Ectodermal cell (in vitro differentiated cells): ENCODE measurements around the gene KLHL2.
A peak's percentile ranks its signal among the peaks of the same experiment; 100 is the strongest.

ENCODE experiments used
- H3K27ac ChIP-seq: 2 replicates; pipeline ENCODE4 v1.7.0; 2013; ENCODE audit warnings: mild to moderate bottlenecking, low read depth, low read length; ENCODE audit not compliant: insufficient read depth, poor library complexity, severe bottlenecking
- H3K27me3 ChIP-seq: 2 replicates; pipeline ENCODE4 v1.7.0; 2013; ENCODE audit warnings: mild to moderate bottlenecking, low read length; ENCODE audit not compliant: insufficient read depth, control insufficient read depth, poor library complexity, severe bottlenecking
- H3K36me3 ChIP-seq: one replicate; pipeline ENCODE4 v1.7.0; 2013; ENCODE audit warnings: low read length; ENCODE audit not compliant: control insufficient read depth, insufficient read depth
- H3K4me1 ChIP-seq: one replicate; pipeline ENCODE4 v1.7.0; 2013; ENCODE audit warnings: low read length; ENCODE audit not compliant: control insufficient read depth, insufficient read depth
- H3K4me3 ChIP-seq: 2 replicates; pipeline ENCODE4 v1.7.0; 2013; ENCODE audit warnings: low read depth, low read length, control low read depth; ENCODE audit not compliant: insufficient read depth
- H3K9me3 ChIP-seq: 2 replicates; pipeline ENCODE4 v1.7.0; 2013; ENCODE audit warnings: mild to moderate bottlenecking, low read length, moderate library complexity; ENCODE audit not compliant: control insufficient read depth
- WGBS, 2 experiments: methylation state at CpG; one replicate each; pipeline ENCODE4 v1.1.7; 2013; ENCODE audit warnings: missing lambda C conversion rate in 2 of 2; 5-methylcytosine and 5-hydroxymethylcytosine counted together

Gene KLHL2

DNA sequence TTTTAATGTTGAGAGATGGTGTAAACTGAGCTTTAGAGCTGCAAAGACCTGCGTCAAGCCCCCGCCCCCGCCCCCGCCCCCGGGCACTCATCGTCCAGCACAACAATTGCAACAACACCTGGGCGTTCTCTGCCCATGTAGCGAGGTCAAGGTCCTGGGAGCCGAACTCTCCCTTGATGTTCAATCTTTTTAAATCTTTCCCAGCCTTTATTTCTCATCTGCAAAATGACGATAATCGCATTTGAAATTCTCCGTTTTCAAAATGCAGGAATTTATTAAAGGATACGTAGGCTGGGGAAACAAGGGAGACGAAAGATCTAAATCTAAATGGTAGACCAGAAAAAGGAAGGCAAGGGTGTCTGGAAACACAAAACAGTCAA lies 119.5 kb downstream of the KLHL2 start:
- peak overlapping the region; percentile 56 for H3K27ac ChIP-seq
- H3K4me1 ChIP-seq, result peaks cover 10% of the 10 kb centered on the region
- WGBS, 2 experiments, result 2% methylated on average over 14 of the region's 14 CpGs
- H3K4me3 ChIP-seq, result peak overlapping the region; percentile 69
- H3K36me3 ChIP-seq, result no peaks in the 10 kb centered on the region
- H3K9me3 ChIP-seq, result no peaks in the 10 kb centered on the region
- no peaks in the 10 kb centered on the region for H3K27me3 ChIP-seq

DNA sequence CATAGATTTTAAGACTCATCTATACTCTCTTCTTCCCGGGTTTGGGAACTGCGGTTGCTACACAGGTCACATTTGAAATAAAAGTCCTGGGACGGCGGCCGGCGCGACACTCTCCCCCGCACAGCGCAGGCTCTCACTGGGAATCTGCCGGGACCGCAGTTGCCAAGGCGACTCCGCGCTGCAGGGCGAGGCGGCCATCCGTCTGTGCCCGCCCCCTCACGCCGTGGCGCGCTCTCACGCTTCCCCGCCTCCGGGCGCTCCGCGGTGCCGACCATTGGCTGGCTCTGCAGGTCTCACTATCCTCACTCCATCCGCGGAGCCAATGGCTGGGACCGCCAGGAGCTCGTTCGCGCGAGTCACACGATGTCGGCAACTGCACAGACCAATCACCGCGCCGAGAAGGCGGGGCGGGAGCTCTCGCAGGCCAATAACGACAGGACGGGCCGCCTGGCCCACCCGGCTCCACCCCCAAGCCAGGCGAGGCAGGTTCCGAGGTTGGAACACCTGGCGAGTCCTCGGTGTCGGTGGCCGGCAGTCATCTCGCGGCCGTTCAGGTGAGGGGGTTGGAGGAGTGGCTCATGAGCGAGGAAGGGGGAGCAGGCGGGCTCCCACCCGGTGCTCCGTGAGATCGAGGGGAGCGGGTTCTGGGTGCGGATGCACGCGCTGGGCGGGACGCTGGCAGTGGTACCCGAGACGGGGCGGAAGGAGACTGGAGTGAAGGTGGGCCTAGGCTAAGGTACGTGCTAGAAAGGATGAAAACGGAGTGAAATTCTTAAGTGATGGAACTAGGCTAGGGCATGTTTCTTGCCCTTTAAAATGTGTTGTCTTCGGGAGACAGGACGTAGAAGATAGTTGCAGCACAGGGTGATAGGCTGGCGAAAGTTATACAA lies 120.1 kb downstream of the KLHL2 start, which contains the start of gene MSMO1:
Gene MSMO1 (plus strand): TSS at position 459 of the 890 bp plus-strand sequence. CDS start 5,702 bp downstream, outside the sequence.
- 0% methylated on average over 76 of the region's 76 CpGs for WGBS, 2 experiments
- peak within 1 kb of the TSS; percentile 74 for H3K4me3 ChIP-seq

DNA sequence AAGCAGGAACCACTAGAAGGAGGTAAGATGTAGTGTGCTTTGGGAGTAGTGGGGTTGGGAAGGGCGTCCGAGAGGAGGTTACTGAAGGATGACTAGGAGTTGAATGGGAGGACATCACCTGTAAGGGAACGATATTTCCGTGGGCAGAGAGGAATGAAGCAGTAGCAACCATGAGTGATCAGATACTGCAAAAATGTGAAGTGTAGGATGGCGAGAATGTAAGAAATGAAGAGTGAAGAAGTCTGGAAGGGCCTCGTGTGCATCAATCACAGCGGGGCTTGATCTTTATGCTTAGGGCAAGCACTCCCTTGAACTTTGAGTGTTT lies 120.7 kb downstream of the KLHL2 start:
- 0 to 1% methylated on average over 7 of the region's 7 CpGs for WGBS, 2 experiments
- peak overlapping the region; percentile 74 for H3K4me3 ChIP-seq
- H3K4me1 ChIP-seq, result peaks cover 10% of the 10 kb centered on the region
- no peaks in the 10 kb centered on the region for H3K36me3 ChIP-seq
- no peak overlapping the region for H3K27ac ChIP-seq
- H3K9me3 ChIP-seq, result no peaks in the 10 kb centered on the region
- no peaks in the 10 kb centered on the region for H3K27me3 ChIP-seq

More for the DNA sequence above, 120.1 kb downstream of the KLHL2 start, which contains the start of gene MSMO1:
- Histone ChIP-seq H3K9me3 (no peaks in the 10 kb centered on the region), H3K27ac (peak within 1 kb of the TSS; percentile 56), H3K36me3 (no peaks in the 10 kb centered on the region), H3K27me3 (no peaks in the 10 kb centered on the region), H3K4me1 (peaks cover 10% of the 10 kb centered on the region)

DNA sequence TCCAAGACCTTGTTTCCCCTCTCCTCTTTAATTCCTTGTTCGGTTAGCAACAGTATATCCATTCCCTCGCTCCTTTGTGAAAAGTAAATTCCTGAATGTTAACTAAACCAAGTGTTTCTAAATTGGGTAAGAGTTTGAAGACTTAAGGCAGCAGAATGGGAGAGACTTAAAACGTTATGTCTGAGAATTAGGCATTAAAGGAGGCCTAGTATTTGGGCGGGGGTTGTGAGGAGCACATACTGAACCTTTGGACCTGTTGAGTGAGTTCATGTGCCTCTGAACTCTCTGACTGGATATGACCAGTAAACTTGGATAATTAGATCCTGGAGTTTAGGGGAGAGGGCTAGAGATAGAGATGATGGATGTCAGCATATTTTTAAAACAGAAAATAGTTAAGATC lies 121.3 kb downstream of the KLHL2 start:
- peaks cover 10% of the 10 kb centered on the region for H3K4me1 ChIP-seq
- H3K9me3 ChIP-seq, result no peaks in the 10 kb centered on the region
- WGBS, 2 experiments, result 3% methylated on average over 3 to 4 of the region's 4 CpGs
- no peak overlapping the region for H3K27ac ChIP-seq
- no peaks in the 10 kb centered on the region for H3K36me3 ChIP-seq
- H3K4me3 ChIP-seq, result peak overlapping the region; percentile 74
- no peaks in the 10 kb centered on the region for H3K27me3 ChIP-seq

DNA sequence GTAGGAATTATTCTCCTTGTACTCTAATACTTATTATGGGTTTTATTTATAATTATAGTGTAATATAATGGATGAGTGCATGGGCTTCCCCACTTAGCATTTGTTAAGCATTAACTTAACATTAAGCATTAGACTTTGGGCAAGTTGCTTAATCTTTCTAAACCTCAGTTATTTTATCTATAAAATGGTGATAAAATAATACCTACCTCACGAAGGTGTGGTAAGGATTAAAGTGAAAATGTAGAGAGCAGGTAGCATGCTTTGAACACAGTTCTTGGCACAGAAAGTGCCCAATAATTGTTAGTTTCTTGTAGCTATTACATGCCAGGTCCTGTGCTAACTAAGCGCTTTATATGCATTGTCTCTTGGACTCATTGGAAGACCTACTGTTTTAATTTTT lies 122.7 kb downstream of the KLHL2 start:
- no peaks in the 10 kb centered on the region for H3K9me3 ChIP-seq
- WGBS, 2 experiments, result 93 to 95% methylated on average over 2 of the region's 2 CpGs
- peak overlapping the region; percentile 74 for H3K4me3 ChIP-seq
- H3K36me3 ChIP-seq, result no peaks in the 10 kb centered on the region
- no peaks in the 10 kb centered on the region for H3K27me3 ChIP-seq
- no peak overlapping the region for H3K27ac ChIP-seq
- H3K4me1 ChIP-seq, result peaks cover 14% of the 10 kb centered on the region

DNA sequence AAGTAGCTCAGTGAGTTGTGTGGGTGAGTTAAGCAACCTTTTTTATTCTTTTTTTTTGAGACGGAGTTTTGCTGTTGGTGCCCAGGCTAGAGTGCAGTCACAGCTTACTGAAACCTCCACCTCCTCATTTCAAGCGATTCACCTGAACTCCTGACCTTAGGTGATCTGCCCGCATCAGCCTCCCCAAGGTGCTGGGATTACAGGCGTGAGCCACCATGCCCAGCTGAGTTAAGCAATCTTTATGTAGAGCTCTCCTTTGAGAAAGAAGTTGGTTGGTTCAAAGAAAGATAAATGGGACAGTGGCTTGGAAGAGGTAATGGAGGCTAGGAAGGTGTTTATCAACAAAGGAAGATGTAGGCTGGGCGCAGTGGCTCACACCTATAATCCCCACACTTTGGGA lies 123.3 kb downstream of the KLHL2 start:
- Histone ChIP-seq H3K36me3 (no peaks in the 10 kb centered on the region), H3K27ac (no peak overlapping the region)

DNA sequence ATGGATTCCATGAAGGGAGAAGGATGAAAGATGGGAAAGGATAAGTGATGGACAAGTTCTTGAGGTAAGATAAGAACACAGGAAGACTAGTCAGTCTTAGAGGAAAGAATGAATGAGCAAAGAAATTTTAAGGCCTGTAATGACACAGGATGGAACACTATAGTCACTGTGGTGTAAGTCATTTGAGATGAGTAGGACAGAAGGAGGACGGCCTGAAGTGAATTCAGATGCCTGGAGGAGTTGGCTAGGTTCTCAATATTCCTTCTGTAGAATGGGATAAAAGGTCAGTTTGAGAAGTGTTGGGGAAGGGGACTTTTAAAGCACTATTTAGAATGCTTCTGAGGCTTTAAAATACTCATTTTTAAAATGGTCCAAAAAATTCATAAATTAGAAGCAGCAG lies 124.0 kb downstream of the KLHL2 start:
- Histone ChIP-seq H3K9me3 (no peaks in the 10 kb centered on the region), H3K27ac (no peak overlapping the region), H3K4me1 (peaks cover 15% of the 10 kb centered on the region), H3K27me3 (no peaks in the 10 kb centered on the region), H3K4me3 (peak overlapping the region; percentile 74), H3K36me3 (no peaks in the 10 kb centered on the region)
- 48 to 53% methylated on average over 1 of the region's 1 CpG for WGBS, 2 experiments

More for the DNA sequence above, 123.3 kb downstream of the KLHL2 start:
- Histone ChIP-seq H3K4me3 (peak overlapping the region; percentile 74), H3K9me3 (no peaks in the 10 kb centered on the region), H3K4me1 (peaks cover 18% of the 10 kb centered on the region), H3K27me3 (no peaks in the 10 kb centered on the region)
- WGBS, 2 experiments, result 68 to 81% methylated on average over 4 to 5 of the region's 5 CpGs

DNA sequence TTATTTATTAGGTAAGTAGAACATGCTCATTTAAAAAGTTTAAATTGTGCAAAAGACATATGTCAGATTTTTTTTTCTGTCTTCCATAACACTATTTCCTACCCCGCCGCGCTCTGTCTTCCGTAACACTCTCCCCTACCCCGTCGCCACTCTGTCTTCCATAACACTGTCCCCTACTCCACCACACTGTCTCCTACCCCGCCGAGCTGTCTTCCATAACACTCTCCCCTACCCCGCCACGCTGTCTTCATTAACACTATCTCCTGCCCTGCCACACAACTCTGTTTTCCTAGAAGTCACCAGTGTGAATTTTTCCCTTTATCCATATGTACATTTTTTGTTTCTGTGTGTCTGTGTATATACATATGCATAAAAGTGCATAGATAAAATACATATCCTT lies 124.5 kb downstream of the KLHL2 start:
- Histone ChIP-seq H3K4me1 (peaks cover 13% of the 10 kb centered on the region), H3K4me3 (peak overlapping the region; percentile 74), H3K9me3 (no peaks in the 10 kb centered on the region), H3K27me3 (no peaks in the 10 kb centered on the region), H3K27ac (no peak overlapping the region), H3K36me3 (no peaks in the 10 kb centered on the region)
- WGBS, 2 experiments, result 50 to 54% methylated on average over 10 of the region's 10 CpGs

DNA sequence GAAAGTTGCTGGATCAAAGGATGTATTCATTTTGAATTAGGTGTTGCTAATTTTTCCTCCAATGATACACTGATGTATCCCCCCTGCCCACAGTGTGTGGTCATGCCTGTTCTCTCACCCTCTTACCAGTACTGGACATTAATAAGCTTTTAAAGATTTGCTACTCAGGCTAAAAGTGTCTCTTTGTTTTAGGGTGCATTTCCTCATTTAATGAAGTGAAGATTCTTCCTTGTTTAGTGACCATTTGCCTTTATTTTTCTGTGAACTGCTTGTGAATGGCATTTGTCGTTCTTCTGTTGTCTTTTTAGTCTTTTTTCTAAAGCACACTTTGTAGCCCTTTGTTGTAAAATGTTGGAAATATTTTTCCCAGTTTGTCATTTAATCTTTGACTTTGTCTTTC lies 125.1 kb downstream of the KLHL2 start:
- Histone ChIP-seq H3K4me1 (peaks cover 13% of the 10 kb centered on the region), H3K27ac (no peak overlapping the region), H3K9me3 (no peaks in the 10 kb centered on the region), H3K27me3 (no peaks in the 10 kb centered on the region), H3K36me3 (no peaks in the 10 kb centered on the region), H3K4me3 (peak overlapping the region; percentile 74)
- 71 to 80% methylated on average over 1 of the region's 1 CpG for WGBS, 2 experiments

DNA sequence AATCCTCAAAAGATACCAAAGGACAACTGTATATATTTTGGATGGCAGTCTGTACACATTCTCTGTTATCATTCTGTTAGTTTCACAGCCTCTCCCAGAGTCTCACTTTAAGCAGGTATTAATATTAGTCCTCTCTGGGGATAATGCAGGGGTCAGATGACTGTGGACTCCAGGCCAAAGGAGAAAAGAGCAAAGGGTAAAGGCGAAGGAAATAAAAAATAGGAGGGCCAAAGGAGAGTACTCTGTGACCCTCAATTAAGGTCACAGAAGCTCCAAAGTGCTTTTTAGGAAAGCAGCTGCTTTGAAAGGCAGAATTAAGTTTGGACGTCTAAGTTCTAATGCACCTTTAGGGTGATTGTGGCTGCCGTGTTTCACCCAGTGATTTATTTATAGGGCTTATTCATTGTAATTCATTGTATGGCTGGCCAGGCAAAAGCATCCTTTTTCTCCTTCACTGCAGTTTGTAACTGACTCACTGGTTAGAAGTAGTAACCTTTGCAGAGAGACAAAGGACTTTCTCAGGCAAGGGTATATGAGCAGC lies 127.9 kb downstream of the KLHL2 start:
- Histone ChIP-seq H3K4me1 (peaks cover 7% of the 10 kb centered on the region), H3K4me3 (no peak overlapping the region), H3K36me3 (peaks cover 16% of the 10 kb centered on the region), H3K27ac (no peak overlapping the region), H3K27me3 (no peaks in the 10 kb centered on the region), H3K9me3 (no peaks in the 10 kb centered on the region)
- WGBS, 2 experiments, result 85 to 87% methylated on average over 3 of the region's 3 CpGs
